Measurements from ENCODE around the gene JAK2. TPM values are rescaled to one million over a fixed set of nuclear protein-coding genes. Genes with fewer than 3 reads are reported as not detected.

JAK2 gene
- total and polyA plus RNA-seq, 4 donors = 13.5 to 39.7 (median 21.4) TPM

GRCh38 chr9:4946937-4947336, 38.1 kb upstream of the JAK2 start:
- DNase-seq (ENCODE audit: low read depth in 4 of 6, low spot score in 6 of 6) = no peak
- no peaks in the 10 kb centered on the region for H3K4me1 ChIP-seq (ENCODE audit: control insufficient read depth, insufficient read depth, low read length)
- no CpG with 5 or more reads among the region's 1 CpG for WGBS (ENCODE audit: insufficient coverage)
- H3K9me3 ChIP-seq (ENCODE audit: control insufficient read depth, insufficient read depth, low read length) = no peaks in the 10 kb centered on the region
- H3K36me3 ChIP-seq (ENCODE audit: control insufficient read depth, insufficient read depth, low read length) = no peaks in the 10 kb centered on the region
- H3K27me3 ChIP-seq (ENCODE audit: control insufficient read depth, insufficient read depth, low read length) = no peaks in the 10 kb centered on the region
- H3K4me3 ChIP-seq (ENCODE audit: low read depth, low read length) = no peak overlapping the region
- no peak overlapping the region for H3K27ac ChIP-seq (ENCODE audit: low read depth, low read length)

- no peak overlapping the region for H3K27ac ChIP-seq (ENCODE audit: low read depth, low read length)
- H3K36me3 ChIP-seq (ENCODE audit: control insufficient read depth, insufficient read depth, low read length) = no peaks in the 10 kb centered on the region
- no peak overlapping the region for H3K4me3 ChIP-seq (ENCODE audit: low read depth, low read length)
- H3K4me1 ChIP-seq (ENCODE audit: control insufficient read depth, insufficient read depth, low read length) = no peaks in the 10 kb centered on the region
- H3K9me3 ChIP-seq (ENCODE audit: control insufficient read depth, insufficient read depth, low read length) = no peaks in the 10 kb centered on the region
- no CpG with 5 or more reads among the region's 2 CpGs for WGBS (ENCODE audit: insufficient coverage)
- no peak for DNase-seq (ENCODE audit: low read depth in 4 of 6, low spot score in 6 of 6)
- no peaks in the 10 kb centered on the region for H3K27me3 ChIP-seq (ENCODE audit: control insufficient read depth, insufficient read depth, low read length)
These were observed 29.2 kb upstream of the JAK2 start for GRCh38 chr9:4955836-4956235.

- H3K4me1 ChIP-seq (ENCODE audit: control insufficient read depth, insufficient read depth, low read length) = no peaks in the 10 kb centered on the region
- DNase-seq (ENCODE audit: low read depth in 4 of 6, low spot score in 6 of 6) = no peak
- no peak overlapping the region for H3K4me3 ChIP-seq (ENCODE audit: low read depth, low read length)
- H3K36me3 ChIP-seq (ENCODE audit: control insufficient read depth, insufficient read depth, low read length) = no peaks in the 10 kb centered on the region
- no peaks in the 10 kb centered on the region for H3K27me3 ChIP-seq (ENCODE audit: control insufficient read depth, insufficient read depth, low read length)
- no peak overlapping the region for H3K27ac ChIP-seq (ENCODE audit: low read depth, low read length)
- 89% methylated on average over 1 of the region's 3 CpGs for WGBS (ENCODE audit: insufficient coverage)
- H3K9me3 ChIP-seq (ENCODE audit: control insufficient read depth, insufficient read depth, low read length) = no peaks in the 10 kb centered on the region
These were observed 26.0 kb upstream of the JAK2 start for GRCh38 chr9:4959031-4959430.

- DNase-seq (ENCODE audit: low read depth in 4 of 6, low spot score in 6 of 6) = no peak
- Histone ChIP-seq H3K9me3 (ENCODE audit: control insufficient read depth, insufficient read depth, low read length) (no peaks in the 10 kb centered on the region), H3K27me3 (ENCODE audit: control insufficient read depth, insufficient read depth, low read length) (no peaks in the 10 kb centered on the region), H3K4me1 (ENCODE audit: control insufficient read depth, insufficient read depth, low read length) (no peaks in the 10 kb centered on the region), H3K36me3 (ENCODE audit: control insufficient read depth, insufficient read depth, low read length) (no peaks in the 10 kb centered on the region), H3K4me3 (ENCODE audit: low read depth, low read length) (no peak overlapping the region), H3K27ac (ENCODE audit: low read depth, low read length) (no peak overlapping the region)
- no CpG with 5 or more reads among the region's 2 CpGs for WGBS (ENCODE audit: insufficient coverage)
These were observed 23.0 kb upstream of the JAK2 start for GRCh38 chr9:4962085-4962484.

- Histone ChIP-seq H3K27me3 (ENCODE audit: control insufficient read depth, insufficient read depth, low read length) (no peaks in the 10 kb centered on the region), H3K4me1 (ENCODE audit: control insufficient read depth, insufficient read depth, low read length) (no peaks in the 10 kb centered on the region), H3K4me3 (ENCODE audit: low read depth, low read length) (no peak overlapping the region), H3K9me3 (ENCODE audit: control insufficient read depth, insufficient read depth, low read length) (no peaks in the 10 kb centered on the region), H3K27ac (ENCODE audit: low read depth, low read length) (no peak overlapping the region), H3K36me3 (ENCODE audit: control insufficient read depth, insufficient read depth, low read length) (no peaks in the 10 kb centered on the region)
- DNase-seq (ENCODE audit: low read depth in 4 of 6, low spot score in 6 of 6) = peak in 1 of 6 donors; percentile 18
These were observed 20.5 kb upstream of the JAK2 start for GRCh38 chr9:4964540-4964939.

- no peaks in the 10 kb centered on the region for H3K36me3 ChIP-seq (ENCODE audit: control insufficient read depth, insufficient read depth, low read length)
- DNase-seq (ENCODE audit: low read depth in 4 of 6, low spot score in 6 of 6) = no peak
- no peaks in the 10 kb centered on the region for H3K9me3 ChIP-seq (ENCODE audit: control insufficient read depth, insufficient read depth, low read length)
- H3K27me3 ChIP-seq (ENCODE audit: control insufficient read depth, insufficient read depth, low read length) = no peaks in the 10 kb centered on the region
- 33% methylated on average over 1 of the region's 2 CpGs for WGBS (ENCODE audit: insufficient coverage)
- no peak overlapping the region for H3K27ac ChIP-seq (ENCODE audit: low read depth, low read length)
- no peak overlapping the region for H3K4me3 ChIP-seq (ENCODE audit: low read depth, low read length)
- no peaks in the 10 kb centered on the region for H3K4me1 ChIP-seq (ENCODE audit: control insufficient read depth, insufficient read depth, low read length)
These were observed 19.8 kb upstream of the JAK2 start for GRCh38 chr9:4965174-4965821.

GRCh38 chr9:4967523-4967922, 17.5 kb upstream of the JAK2 start:
- Histone ChIP-seq H3K4me3 (ENCODE audit: low read depth, low read length) (no peak overlapping the region), H3K4me1 (ENCODE audit: control insufficient read depth, insufficient read depth, low read length) (no peaks in the 10 kb centered on the region), H3K27ac (ENCODE audit: low read depth, low read length) (no peak overlapping the region), H3K27me3 (ENCODE audit: control insufficient read depth, insufficient read depth, low read length) (no peaks in the 10 kb centered on the region), H3K9me3 (ENCODE audit: control insufficient read depth, insufficient read depth, low read length) (no peaks in the 10 kb centered on the region), H3K36me3 (ENCODE audit: control insufficient read depth, insufficient read depth, low read length) (no peaks in the 10 kb centered on the region)
- DNase-seq (ENCODE audit: low read depth in 4 of 6, low spot score in 6 of 6) = no peak
- no CpG with 5 or more reads among the region's 3 CpGs for WGBS (ENCODE audit: insufficient coverage)

- no peaks in the 10 kb centered on the region for H3K4me1 ChIP-seq (ENCODE audit: control insufficient read depth, insufficient read depth, low read length)
- DNase-seq (ENCODE audit: low read depth in 4 of 6, low spot score in 6 of 6) = no peak
- no peaks in the 10 kb centered on the region for H3K9me3 ChIP-seq (ENCODE audit: control insufficient read depth, insufficient read depth, low read length)
- H3K27me3 ChIP-seq (ENCODE audit: control insufficient read depth, insufficient read depth, low read length) = no peaks in the 10 kb centered on the region
- H3K27ac ChIP-seq (ENCODE audit: low read depth, low read length) = no peak overlapping the region
- H3K36me3 ChIP-seq (ENCODE audit: control insufficient read depth, insufficient read depth, low read length) = no peaks in the 10 kb centered on the region
- H3K4me3 ChIP-seq (ENCODE audit: low read depth, low read length) = no peak overlapping the region
- WGBS (ENCODE audit: insufficient coverage) = no CpG with 5 or more reads among the region's 1 CpG
These were observed 15.9 kb upstream of the JAK2 start for GRCh38 chr9:4969130-4969529.

- Histone ChIP-seq H3K27ac (ENCODE audit: low read depth, low read length) (no peak overlapping the region), H3K27me3 (ENCODE audit: control insufficient read depth, insufficient read depth, low read length) (no peaks in the 10 kb centered on the region), H3K9me3 (ENCODE audit: control insufficient read depth, insufficient read depth, low read length) (no peaks in the 10 kb centered on the region), H3K4me1 (ENCODE audit: control insufficient read depth, insufficient read depth, low read length) (no peaks in the 10 kb centered on the region), H3K36me3 (ENCODE audit: control insufficient read depth, insufficient read depth, low read length) (no peaks in the 10 kb centered on the region), H3K4me3 (ENCODE audit: low read depth, low read length) (no peak overlapping the region)
- 80% methylated on average over 2 of the region's 8 CpGs for WGBS (ENCODE audit: insufficient coverage)
- no peak for DNase-seq (ENCODE audit: low read depth in 4 of 6, low spot score in 6 of 6)
These were observed 14.0 kb upstream of the JAK2 start for GRCh38 chr9:4970970-4971641.

- Histone ChIP-seq H3K27me3 (ENCODE audit: control insufficient read depth, insufficient read depth, low read length) (no peaks in the 10 kb centered on the region), H3K27ac (ENCODE audit: low read depth, low read length) (no peak overlapping the region), H3K36me3 (ENCODE audit: control insufficient read depth, insufficient read depth, low read length) (no peaks in the 10 kb centered on the region), H3K9me3 (ENCODE audit: control insufficient read depth, insufficient read depth, low read length) (no peaks in the 10 kb centered on the region), H3K4me3 (ENCODE audit: low read depth, low read length) (no peak overlapping the region), H3K4me1 (ENCODE audit: control insufficient read depth, insufficient read depth, low read length) (no peaks in the 10 kb centered on the region)
- 100% methylated on average over 1 of the region's 1 CpG for WGBS (ENCODE audit: insufficient coverage)
- DNase-seq (ENCODE audit: low read depth in 4 of 6, low spot score in 6 of 6) = no peak
These were observed 11.8 kb upstream of the JAK2 start for GRCh38 chr9:4973246-4973645.
